T-helper 1 cell (primary cell): ENCODE measurements around the gene TMEM198.

ENCODE experiments used
- DNase-seq, 5 donors: peaks; one replicate each; pipeline ENCODE4 v3.0.0-alpha.2; 2012 to 2020

The TMEM198 gene

GRCh38 chr2:219563271-219563928 is 19.6 kb downstream of the TMEM198 start:
- no peak for DNase-seq

DNA sequence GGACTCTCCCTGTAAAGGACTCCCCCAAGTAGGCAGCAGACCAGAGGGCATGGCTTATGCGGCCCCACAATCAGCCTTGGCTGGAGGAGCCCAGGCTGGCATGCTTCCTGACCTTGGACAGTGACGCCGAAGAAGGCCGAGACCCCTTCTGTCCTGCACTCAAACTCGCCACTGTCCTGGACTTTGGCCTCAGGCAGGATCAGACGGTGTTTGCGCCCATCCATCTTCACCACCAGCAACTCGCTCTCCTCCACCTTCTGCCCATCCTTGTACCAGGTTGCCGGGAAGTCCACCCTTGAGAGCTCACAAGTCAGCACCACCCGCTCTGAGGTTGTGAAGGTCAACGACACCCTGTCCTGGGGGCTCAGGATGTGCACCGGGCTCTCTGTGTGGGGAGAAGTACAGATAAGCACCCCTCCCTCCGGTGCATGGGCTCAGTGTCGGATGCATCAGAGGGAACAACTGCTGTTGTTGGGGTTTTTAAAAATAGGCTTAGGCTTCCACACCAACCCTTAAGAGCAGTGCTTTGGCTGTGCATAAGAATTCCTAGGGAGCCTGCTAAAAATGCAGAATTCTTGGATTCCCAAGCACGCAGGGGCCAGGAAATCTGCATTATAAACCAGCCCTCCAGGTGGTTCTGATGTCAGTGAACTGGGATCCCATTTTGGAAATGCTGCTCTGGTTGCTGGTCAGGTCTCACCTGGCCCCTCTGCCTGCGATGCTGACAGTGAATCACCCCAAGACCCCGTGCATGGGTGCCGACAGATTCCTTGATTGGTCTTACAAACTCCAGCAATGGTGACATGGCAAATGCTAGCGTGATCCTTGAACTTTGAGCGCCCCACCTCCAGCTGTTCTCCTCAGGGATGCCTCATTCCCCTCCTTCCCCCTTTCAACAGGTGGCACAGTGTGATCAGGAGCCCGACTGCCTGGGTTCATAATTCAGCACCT is 21.6 kb downstream of the TMEM198 start:
- DNase-seq, result no peak

DNA sequence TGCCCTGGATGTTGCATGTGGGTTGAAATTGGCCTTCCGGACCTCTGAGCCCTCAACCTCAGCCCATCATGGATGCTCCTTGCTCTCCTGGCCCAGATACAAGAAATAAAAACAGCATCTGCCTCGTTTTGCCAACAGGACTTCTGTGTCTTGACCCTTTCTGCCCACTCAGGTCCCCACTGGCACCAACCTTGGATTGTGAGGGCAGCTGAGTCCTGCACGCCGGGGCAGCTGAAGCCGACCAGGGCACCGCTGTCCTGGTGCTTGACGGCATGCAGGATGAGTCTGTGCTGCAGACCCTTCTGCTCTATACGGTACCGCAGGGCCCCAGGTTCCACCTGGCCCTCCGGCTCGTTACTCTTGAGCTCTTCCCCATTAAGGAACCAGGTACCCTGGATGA is 22.8 kb downstream of the TMEM198 start:
- no peak for DNase-seq

DNA sequence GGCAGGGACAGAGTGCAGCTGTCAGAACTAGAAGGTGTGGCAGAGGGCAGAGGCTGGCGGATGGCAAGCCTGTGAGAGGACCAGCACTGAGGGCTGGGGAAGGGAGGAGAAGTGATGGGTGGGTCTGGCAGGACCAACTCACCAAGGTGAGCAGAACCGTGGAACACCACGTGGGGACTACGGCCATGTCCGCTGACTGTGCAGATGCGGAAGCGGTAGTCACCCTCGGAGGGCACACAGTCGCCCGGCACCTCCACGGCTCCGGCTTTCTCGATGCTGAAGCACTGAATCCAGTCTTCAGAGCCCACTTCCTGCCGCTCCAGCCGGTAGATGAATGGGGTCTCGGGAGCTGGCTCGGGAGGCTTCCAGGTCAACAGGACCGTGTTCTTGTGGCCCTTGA is 23.3 kb downstream of the TMEM198 start:
- DNase-seq, result no peak

GRCh38 chr2:219567791-219568361 is 24.0 kb downstream of the TMEM198 start:
- DNase-seq, result no peak

GRCh38 chr2:219569041-219569440 is 25.2 kb downstream of the TMEM198 start:
- DNase-seq, result no peak

DNA sequence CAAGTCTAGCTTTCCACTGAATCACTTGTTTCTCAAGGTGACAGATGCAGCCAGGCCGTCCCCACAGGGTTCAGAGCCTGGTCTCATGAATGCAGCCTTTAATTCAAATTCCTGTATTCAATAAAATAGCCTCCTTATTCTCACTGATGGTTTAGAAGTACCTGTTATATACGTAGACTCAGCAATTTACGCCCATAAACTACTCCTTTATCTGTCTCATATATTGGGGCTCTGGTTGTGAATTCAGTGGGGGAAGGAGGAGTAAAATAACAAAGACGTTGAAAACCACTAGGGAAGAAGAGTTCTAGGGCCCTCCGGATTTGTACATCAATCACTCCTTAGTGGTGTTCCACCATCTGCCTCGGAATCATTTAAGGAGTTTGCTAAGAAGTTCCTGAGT is 25.8 kb downstream of the TMEM198 start:
- no peak for DNase-seq

- DNase-seq, result no peak
Measured at GRCh38 chr2:219570194-219570923, 26.5 kb downstream of the TMEM198 start.

- DNase-seq, result no peak
Measured at GRCh38 chr2:219570924-219571310, 27.1 kb downstream of the TMEM198 start.

DNA sequence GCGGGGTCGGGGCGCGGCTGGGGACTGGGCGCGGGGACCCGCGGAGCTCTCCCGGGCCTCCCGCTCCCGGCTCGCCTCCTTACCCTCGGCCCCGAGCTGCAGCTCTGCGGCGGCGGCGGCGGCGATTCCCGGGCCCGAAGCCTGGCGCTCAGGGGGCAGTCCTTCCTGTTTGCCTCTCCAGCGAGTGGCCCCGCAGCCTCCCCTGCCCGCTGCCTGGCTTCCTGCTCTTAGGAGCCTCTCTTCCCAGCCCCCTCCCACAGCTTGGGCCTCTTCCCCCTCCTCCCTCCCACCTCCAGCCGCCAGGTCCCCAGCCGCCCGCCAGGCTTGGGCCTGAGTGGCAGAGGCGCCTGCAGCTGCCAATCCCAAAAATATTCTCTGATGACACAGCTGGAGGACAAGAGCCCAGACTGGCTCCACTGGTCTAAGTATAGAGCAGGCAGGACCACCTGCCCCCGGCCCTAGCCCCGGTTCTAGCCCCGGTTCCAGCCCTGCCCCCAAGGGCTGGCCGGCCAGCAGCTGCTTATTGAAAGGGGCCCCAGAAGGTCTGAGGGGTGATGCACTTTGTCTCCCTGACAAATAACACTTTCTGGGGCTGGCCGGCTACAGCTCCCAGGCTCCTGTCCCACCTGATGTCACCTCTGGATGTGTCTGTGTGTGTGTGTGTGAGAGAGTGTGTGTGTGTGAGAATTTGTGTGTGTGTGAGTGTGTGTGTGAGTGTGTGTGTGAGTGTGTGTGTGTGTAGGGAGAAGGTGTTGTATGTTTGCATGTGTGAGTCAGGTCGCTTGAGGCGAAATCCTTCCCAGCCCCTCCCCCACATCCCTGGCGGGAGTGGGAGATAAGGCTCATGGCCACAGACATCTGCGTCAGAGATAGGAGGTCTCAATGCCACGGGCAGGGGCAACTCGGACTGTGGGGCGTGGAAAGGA is 27.7 kb downstream of the TMEM198 start, which contains the start of gene OBSL1:
Gene OBSL1 (minus strand): TSS at position 229 of the 926 bp plus-strand sequence. CDS start 307 bp downstream, outside the sequence.
- no peak for DNase-seq

DNA sequence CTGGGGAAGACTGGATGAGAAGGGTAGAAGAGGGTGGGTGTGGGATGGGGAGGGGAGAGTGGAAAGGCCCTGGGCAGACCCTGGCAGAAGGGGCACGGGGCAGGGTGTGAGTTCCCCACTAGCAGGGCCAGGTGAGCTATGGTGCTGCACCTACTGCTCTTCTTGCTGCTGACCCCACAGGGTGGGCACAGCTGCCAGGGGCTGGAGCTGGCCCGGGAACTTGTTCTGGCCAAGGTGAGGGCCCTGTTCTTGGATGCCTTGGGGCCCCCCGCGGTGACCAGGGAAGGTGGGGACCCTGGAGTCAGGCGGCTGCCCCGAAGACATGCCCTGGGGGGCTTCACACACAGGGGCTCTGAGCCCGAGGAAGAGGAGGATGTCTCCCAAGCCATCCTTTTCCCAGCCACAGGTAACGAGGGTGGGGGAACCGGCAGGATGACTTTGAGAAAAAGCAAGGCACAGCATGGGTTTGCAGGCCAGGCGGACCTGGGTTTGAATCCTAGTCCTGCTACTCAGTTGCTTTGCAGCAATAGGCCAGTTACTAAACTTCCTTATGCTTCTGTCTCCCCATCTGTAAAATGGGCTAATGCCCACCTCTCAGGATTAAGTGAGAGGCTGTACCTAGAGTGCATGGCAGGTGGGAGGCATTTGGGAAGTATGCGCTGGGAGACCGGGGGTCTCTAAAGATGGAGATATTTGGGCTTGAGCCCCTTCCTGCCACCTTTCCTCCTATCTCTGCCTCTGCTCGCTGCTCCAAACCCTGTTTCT is 28.6 kb downstream of the TMEM198 start, which contains the start of gene INHA:
Gene INHA (plus strand): TSS at position 74 of the 765 bp plus-strand sequence. CDS start 65 bp downstream, at position 139.
- no peak for DNase-seq

DNA sequence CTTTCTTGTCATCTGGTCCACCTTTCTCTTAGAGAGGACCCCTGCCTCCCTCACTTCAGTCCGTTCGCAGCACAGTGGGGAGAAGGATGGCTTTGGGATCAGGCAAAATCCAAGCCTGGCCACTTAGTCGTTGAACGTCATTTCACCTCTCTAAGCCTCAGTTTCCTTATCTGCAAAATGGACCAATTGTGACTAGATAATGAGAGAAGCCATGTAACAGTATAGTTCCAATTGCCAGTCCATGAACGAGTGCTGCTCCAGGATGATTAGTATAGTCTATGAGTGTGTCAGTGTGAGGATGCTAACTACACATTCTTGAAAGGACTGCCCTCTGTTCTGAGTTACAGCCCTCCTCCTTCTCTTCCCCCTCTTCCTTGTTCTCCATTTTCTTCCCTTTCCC is 29.3 kb downstream of the TMEM198 start:
- no peak for DNase-seq

DNA sequence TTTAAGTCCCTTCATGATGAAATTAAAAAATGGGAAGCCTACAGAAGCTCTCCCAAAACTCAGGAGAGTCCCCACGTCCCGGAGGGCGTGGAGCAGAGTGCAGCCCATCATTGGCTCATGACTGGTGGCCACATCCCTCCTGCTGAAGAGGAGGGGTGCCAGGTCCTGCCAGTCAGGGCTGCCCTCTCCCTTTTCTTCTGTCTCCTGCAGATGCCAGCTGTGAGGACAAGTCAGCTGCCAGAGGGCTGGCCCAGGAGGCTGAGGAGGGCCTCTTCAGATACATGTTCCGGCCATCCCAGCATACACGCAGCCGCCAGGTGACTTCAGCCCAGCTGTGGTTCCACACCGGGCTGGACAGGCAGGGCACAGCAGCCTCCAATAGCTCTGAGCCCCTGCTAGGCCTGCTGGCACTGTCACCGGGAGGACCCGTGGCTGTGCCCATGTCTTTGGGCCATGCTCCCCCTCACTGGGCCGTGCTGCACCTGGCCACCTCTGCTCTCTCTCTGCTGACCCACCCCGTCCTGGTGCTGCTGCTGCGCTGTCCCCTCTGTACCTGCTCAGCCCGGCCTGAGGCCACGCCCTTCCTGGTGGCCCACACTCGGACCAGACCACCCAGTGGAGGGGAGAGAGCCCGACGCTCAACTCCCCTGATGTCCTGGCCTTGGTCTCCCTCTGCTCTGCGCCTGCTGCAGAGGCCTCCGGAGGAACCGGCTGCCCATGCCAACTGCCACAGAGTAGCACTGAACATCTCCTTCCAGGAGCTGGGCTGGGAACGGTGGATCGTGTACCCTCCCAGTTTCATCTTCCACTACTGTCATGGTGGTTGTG is 30.9 kb downstream of the TMEM198 start:
- no peak for DNase-seq

GRCh38 chr2:219575566-219576504 is 32.0 kb downstream of the TMEM198 start:
- no peak for DNase-seq

DNA sequence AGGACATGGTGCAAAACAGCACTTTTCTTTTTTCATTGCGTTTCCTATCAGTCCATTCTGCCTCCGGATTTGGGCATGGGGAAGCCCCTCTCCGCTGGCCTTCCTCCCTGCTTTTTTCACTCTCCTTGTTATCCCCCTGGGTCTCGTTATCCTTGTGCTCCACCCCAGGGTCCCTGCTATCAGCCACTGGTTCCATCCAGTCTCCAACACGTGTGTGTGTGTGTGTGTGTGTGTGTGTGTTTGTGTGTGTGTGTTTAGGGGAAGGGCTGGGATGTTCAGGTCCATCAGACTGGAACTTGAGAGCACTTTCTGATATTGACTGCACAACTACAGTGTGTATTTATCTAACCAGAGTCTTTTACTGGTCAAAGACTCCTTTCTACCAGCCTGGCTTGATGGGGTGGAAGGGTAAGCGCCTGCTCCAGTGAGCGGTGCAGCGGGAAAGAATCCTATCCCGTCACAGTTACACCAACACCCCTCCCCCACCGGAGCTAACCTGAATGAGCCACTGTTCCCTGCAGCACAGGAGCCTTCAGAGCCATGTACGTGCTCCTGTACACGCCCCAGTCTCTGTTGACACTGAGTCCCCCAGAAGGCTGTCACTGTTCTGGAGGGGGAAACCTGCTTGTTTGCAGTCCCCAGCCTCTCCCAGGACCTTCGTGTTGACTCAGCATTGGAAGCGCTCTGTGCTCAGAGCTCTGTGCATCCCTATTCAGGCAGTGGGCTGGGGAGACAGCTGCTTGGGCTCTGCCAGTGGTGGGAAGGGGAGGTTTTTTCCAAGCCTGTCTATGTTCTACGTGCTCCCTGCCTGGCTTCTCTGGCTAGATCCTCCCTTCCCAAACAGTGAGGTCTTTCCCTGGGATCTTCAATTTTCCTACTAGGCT is 32.9 kb downstream of the TMEM198 start:
- DNase-seq, result no peak

- DNase-seq, result no peak
Measured at GRCh38 chr2:219578811-219579613, 35.2 kb downstream of the TMEM198 start.

DNA sequence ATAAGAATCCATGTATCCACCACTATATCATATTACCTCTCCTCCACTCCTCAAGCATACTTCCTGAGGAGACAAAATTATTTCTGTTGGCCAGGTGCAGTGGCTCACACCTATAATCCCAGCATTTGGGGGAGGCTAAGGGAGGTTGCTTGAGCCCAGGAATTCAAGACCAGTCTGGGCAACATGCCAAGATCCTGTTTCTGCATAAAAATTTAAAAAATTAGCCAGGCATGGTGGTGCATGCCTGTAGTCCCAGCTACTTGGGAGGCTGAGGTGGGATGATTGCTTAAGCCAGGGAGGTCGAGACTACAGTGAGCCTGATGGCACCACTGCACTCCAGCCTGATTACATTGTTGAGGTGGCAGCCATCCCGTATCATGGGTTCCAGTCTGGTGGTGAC is 37.5 kb downstream of the TMEM198 start:
- DNase-seq, result no peak
